A673 (cell line): ENCODE results near the gene PICALM.

Experiments
- EZH2 ChIP-seq: fragments of 200-600 bp; sonication (generic); IDR thresholded peaks from 2 replicates; pipeline ENCODE4 v1.6.1; 2017; ENCODE audit warnings: borderline replicate concordance, low read depth, mild to moderate bottlenecking, mixed read lengths, antibody characterized with exemption, low read length; ENCODE audit not compliant: poor library complexity, severe bottlenecking
- TF ChIP-seq, protein P1 (sequence below): fragments of 300-800, 200-600 bp; sonication (generic); conservative IDR thresholded peaks from 2 replicates; pipeline ENCODE4 v1.5.1; 2017; ENCODE audit warnings: low read depth, mild to moderate bottlenecking, antibody characterized with exemption, low read length, moderate library complexity, mixed read lengths

DNA sequence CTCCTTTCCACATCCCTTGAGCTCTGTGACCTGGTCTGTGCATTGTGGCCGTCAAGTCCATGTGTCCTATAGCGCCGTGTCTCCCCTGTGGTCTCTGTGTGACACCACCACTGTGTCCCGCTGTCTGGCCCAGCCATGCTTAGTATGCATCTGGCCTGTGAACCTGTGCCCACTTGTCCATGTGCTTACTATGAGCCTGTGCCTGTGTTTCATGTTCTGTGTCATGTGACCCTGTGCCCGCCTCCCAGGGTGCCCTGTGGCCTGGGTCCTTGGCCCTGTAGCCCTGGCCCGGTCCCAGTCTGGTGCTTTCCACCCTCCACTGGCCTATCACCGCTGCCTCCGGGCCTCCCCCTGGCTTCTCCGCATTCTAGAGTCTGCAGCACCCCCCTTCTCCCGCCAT is 133.1 kb downstream of the PICALM start:
- TF ChIP-seq, protein P1, sequence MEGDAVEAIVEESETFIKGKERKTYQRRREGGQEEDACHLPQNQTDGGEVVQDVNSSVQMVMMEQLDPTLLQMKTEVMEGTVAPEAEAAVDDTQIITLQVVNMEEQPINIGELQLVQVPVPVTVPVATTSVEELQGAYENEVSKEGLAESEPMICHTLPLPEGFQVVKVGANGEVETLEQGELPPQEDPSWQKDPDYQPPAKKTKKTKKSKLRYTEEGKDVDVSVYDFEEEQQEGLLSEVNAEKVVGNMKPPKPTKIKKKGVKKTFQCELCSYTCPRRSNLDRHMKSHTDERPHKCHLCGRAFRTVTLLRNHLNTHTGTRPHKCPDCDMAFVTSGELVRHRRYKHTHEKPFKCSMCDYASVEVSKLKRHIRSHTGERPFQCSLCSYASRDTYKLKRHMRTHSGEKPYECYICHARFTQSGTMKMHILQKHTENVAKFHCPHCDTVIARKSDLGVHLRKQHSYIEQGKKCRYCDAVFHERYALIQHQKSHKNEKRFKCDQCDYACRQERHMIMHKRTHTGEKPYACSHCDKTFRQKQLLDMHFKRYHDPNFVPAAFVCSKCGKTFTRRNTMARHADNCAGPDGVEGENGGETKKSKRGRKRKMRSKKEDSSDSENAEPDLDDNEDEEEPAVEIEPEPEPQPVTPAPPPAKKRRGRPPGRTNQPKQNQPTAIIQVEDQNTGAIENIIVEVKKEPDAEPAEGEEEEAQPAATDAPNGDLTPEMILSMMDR, result no peak
- TF ChIP-seq EZH2, result no peak
